Measurements from ENCODE around the gene MZT1. TPM values are rescaled to one million over a fixed set of nuclear protein-coding genes. Genes with fewer than 3 reads are reported as not detected.
"Not testable (repeated sequence)": the region's sequence is repeated elsewhere in the genome, so short reads cannot be mapped to it uniquely, and the experiment has no call there.

The MZT1 gene
- polyA plus RNA-seq (ENCODE audit: insufficient read length in 4 of 4): 10 to 100 TPM; 24.7 to 29.8 (median 27.1) TPM

- DNase-seq (ENCODE audit: low read depth in 4 of 4, low spot score in 3 of 4): peak; percentile 90 to 93 (median 92)
Observed at GRCh38 chr13:72727417-72728289, at the start of gene MZT1, which contains the start of gene BORA. MZT1 (minus strand) TSS chr13:72727629; CDS start chr13:72727602, 27 bp downstream. BORA (plus strand) TSS chr13:72727923; CDS start chr13:72728941, 1,018 bp downstream.

GRCh38 chr13:72774019-72774418, 46.6 kb upstream of the MZT1 start:
- DNase-seq (ENCODE audit: low read depth in 4 of 4, low spot score in 3 of 4): no peak

GRCh38 chr13:72763411-72763810, 36.0 kb upstream of the MZT1 start:
- DNase-seq (ENCODE audit: low read depth in 4 of 4, low spot score in 3 of 4): no peak

- no peak for DNase-seq (ENCODE audit: low read depth in 4 of 4, low spot score in 3 of 4)
Observed at GRCh38 chr13:72760189-72760588, 32.8 kb upstream of the MZT1 start.

- DNase-seq (ENCODE audit: low read depth in 4 of 4, low spot score in 3 of 4): no peak
Observed at GRCh38 chr13:72757792-72758535, 30.5 kb upstream of the MZT1 start.

GRCh38 chr13:72754111-72754510, 26.7 kb upstream of the MZT1 start:
- DNase-seq (ENCODE audit: low read depth in 4 of 4, low spot score in 3 of 4): no peak

- no peak for DNase-seq (ENCODE audit: low read depth in 4 of 4, low spot score in 3 of 4)
Observed at GRCh38 chr13:72751220-72751619, 23.8 kb upstream of the MZT1 start.

- no peak for DNase-seq (ENCODE audit: low read depth in 4 of 4, low spot score in 3 of 4)
Observed at GRCh38 chr13:72745260-72745659, 17.8 kb upstream of the MZT1 start.

GRCh38 chr13:72740015-72740414, 12.6 kb upstream of the MZT1 start:
- no peak for DNase-seq (ENCODE audit: low read depth in 4 of 4, low spot score in 3 of 4)

GRCh38 chr13:72737033-72737432, 9.6 kb upstream of the MZT1 start:
- no peak for DNase-seq (ENCODE audit: low read depth in 4 of 4, low spot score in 3 of 4)

GRCh38 chr13:72728290-72728605, 819 bp upstream of the MZT1 start:
- peak in 1 of 4 donors; percentile 5 for DNase-seq (ENCODE audit: low read depth in 4 of 4, low spot score in 3 of 4)

- DNase-seq (ENCODE audit: low read depth in 4 of 4, low spot score in 3 of 4): peak in 1 of 4 donors; percentile 4
Observed at GRCh38 chr13:72726726-72727416, 558 bp downstream of the MZT1 start.

GRCh38 chr13:72726185-72726584, 1.2 kb downstream of the MZT1 start:
- not testable (repeated sequence) for DNase-seq (ENCODE audit: low read depth in 4 of 4, low spot score in 3 of 4)

- DNase-seq (ENCODE audit: low read depth in 4 of 4, low spot score in 3 of 4): no peak
Observed at GRCh38 chr13:72716776-72717175, 10.7 kb downstream of the MZT1 start.

GRCh38 chr13:72700509-72700908, 26.9 kb downstream of the MZT1 start:
- no peak for DNase-seq (ENCODE audit: low read depth in 4 of 4, low spot score in 3 of 4)

GRCh38 chr13:72698164-72698563, 29.3 kb downstream of the MZT1 start:
- no peak for DNase-seq (ENCODE audit: low read depth in 4 of 4, low spot score in 3 of 4)

- no peak for DNase-seq (ENCODE audit: low read depth in 4 of 4, low spot score in 3 of 4)
Observed at GRCh38 chr13:72696579-72696978, 30.9 kb downstream of the MZT1 start.

GRCh38 chr13:72694314-72694713, 33.1 kb downstream of the MZT1 start:
- no peak for DNase-seq (ENCODE audit: low read depth in 4 of 4, low spot score in 3 of 4)

- DNase-seq (ENCODE audit: low read depth in 4 of 4, low spot score in 3 of 4): no peak
Observed at GRCh38 chr13:72693832-72694231, 33.6 kb downstream of the MZT1 start.

- DNase-seq (ENCODE audit: low read depth in 4 of 4, low spot score in 3 of 4): no peak
Observed at GRCh38 chr13:72692884-72693514, 34.4 kb downstream of the MZT1 start.

Measured in right renal pelvis (tissue), 4 donors.